Suppressor macrophage treated with lipopolysaccharide for 1 hour (primary cell): ENCODE measurements around the gene CTPS1.
A peak's percentile ranks its signal among the peaks of the same experiment; 100 is the strongest.

Experiments used
- DNase-seq, 3 donors: peaks; one replicate each; pipeline ENCODE4 v3.0.0-alpha.2; 2020 to 2022

The CTPS1 gene, protein sequence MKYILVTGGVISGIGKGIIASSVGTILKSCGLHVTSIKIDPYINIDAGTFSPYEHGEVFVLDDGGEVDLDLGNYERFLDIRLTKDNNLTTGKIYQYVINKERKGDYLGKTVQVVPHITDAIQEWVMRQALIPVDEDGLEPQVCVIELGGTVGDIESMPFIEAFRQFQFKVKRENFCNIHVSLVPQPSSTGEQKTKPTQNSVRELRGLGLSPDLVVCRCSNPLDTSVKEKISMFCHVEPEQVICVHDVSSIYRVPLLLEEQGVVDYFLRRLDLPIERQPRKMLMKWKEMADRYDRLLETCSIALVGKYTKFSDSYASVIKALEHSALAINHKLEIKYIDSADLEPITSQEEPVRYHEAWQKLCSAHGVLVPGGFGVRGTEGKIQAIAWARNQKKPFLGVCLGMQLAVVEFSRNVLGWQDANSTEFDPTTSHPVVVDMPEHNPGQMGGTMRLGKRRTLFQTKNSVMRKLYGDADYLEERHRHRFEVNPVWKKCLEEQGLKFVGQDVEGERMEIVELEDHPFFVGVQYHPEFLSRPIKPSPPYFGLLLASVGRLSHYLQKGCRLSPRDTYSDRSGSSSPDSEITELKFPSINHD

GRCh38 chr1:40979241-40980067 lies at the start of gene CTPS1:
Gene CTPS1 (plus strand): TSS chr1:40979696. CDS start chr1:40983291, 3,595 bp downstream.
- peak; percentile 93 to 98 (median 98) for DNase-seq

- DNase-seq = no peak
These were observed 49.1 kb upstream of the CTPS1 start for GRCh38 chr1:40930174-40930964.

GRCh38 chr1:40931601-40932000 lies 47.9 kb upstream of the CTPS1 start:
- no peak for DNase-seq

DNA sequence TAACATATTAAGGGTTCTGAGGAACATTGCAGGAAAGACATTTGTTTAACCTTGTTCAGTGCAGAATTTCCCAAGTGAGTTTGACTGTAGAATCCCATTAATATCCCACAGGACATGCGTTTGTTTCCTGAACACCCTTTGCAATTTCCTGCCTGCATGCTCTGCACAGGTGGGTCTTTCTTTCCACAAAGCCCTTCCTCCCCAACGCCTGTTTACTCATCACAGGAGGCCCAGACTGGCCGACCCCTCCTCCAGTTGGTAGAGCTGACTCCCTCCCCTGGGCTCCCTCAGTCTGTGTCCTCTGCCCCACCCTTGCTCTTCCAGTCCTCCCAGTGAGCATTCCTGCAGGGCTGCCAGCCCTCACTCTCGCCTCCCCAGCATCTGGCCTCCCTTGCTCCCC lies 47.5 kb upstream of the CTPS1 start:
- DNase-seq = no peak

- peak in 2 of 3 donors; percentile 62 to 66 for DNase-seq
These were observed 42.6 kb upstream of the CTPS1 start for GRCh38 chr1:40936931-40937339.

GRCh38 chr1:40938393-40938792 lies 41.1 kb upstream of the CTPS1 start:
- no peak for DNase-seq

- DNase-seq = peak; percentile 58 to 81 (median 67)
These were observed 40.0 kb upstream of the CTPS1 start for GRCh38 chr1:40939320-40940059.

DNA sequence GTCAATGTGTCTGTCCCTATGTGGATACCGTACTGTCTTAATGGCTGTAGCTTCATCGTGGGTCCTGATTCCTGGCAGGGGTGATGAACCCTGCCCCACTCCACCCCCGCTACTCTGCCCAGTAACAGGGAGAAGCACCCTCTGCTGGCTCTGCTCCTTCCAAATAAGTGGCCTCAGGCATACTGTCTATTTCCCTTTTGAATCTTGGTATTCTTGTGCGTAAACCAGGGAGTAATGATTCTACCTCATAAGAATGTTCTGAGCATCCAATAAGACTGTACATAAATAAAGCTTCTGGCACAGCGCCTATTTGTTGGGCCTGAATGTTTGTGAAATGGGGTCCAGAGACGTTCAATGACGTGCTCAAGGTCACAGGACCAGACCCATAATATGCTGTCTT lies 35.2 kb upstream of the CTPS1 start:
- no peak for DNase-seq

GRCh38 chr1:40944841-40945430 lies 34.6 kb upstream of the CTPS1 start:
- no peak for DNase-seq

- DNase-seq = no peak
These were observed 34.0 kb upstream of the CTPS1 start for GRCh38 chr1:40945491-40945973.

DNA sequence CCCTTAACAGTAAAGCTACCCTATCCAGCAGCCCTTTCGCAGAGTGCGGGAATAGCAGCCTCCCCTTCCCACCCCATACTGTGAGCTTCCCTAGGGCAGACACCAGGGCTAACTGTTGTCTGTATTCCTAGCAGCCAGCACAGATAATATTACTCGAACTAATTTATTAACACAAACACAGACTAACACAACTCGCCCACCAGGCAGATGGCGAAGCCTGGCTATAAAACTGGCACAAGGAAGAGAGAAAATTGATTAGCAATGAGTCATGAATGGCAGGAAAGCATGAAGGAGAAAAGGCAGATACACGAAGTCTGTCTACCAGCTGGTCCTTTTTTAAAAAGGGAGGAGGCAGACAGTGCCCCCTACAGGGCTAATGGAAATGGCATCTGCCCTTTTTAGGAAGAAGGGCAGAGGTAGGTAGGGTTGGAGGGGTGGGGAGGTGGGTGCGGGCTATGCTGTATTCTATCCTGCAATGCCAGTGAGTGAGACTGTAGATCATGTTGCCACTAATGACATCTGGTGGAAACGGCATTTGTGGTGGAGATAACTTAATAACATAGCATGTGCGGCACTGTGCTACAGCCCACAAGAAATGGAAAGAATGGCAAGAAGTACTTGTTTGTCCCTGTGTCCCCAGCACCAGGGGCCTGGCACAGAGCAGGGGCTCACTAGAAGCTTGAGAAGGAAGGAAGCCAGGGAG lies 30.6 kb upstream of the CTPS1 start:
- peak; percentile 81 to 85 (median 82) for DNase-seq

GRCh38 chr1:40949563-40949962 lies 29.9 kb upstream of the CTPS1 start:
- no peak for DNase-seq

- DNase-seq = peak; percentile 56 to 76 (median 69)
These were observed 27.4 kb upstream of the CTPS1 start for GRCh38 chr1:40951943-40952743.

GRCh38 chr1:40952744-40953315 lies 26.7 kb upstream of the CTPS1 start:
- DNase-seq = no peak

GRCh38 chr1:40954626-40955025 lies 24.9 kb upstream of the CTPS1 start:
- peak in 1 of 3 donors; percentile 24 for DNase-seq

- no peak for DNase-seq
These were observed 24.2 kb upstream of the CTPS1 start for GRCh38 chr1:40955266-40955665.

DNA sequence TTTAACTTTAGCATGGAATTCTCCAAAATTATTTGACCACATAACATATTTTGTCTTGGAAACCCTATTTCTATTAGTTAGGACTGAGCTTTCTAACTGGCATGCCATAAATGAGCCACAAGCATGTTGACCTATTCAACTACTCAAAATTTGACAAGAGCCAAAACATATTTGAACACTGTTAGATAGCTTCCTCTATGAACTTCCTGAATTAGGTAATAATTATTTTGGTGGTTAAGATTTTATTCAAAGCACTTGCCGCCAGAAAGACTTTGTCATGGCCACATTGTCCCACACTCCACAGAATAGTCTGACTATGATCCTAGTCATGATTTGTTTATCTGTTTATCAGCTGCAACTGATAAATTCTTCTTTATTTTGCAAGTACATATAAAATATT lies 23.1 kb upstream of the CTPS1 start:
- DNase-seq = peak; percentile 50 to 83 (median 71)

GRCh38 chr1:40958210-40958609 lies 21.3 kb upstream of the CTPS1 start:
- DNase-seq = no peak

- no peak for DNase-seq
These were observed 14.0 kb upstream of the CTPS1 start for GRCh38 chr1:40965531-40965930.
